ES-I3 (cell line): ENCODE results near the gene ERGIC1.

Experiments used
- H3K36me3 ChIP-seq: 2 replicates; pipeline ENCODE4 v1.6.1; 2013; ENCODE audit warnings: mild to moderate bottlenecking, low read length, control low read depth, moderate library complexity; ENCODE audit not compliant: insufficient read depth
- H3K4me1 ChIP-seq: 2 replicates; pipeline ENCODE4 v1.6.1; 2013; ENCODE audit warnings: mild to moderate bottlenecking, control low read depth, low read length; ENCODE audit not compliant: insufficient read depth
- H3K9ac ChIP-seq: 2 replicates; pipeline ENCODE4 v1.6.1; 2013; ENCODE audit warnings: low read depth, mild to moderate bottlenecking, low read length, moderate library complexity
- H3K9me3 ChIP-seq: 2 replicates; pipeline ENCODE4 v1.6.1; 2013; ENCODE audit warnings: mild to moderate bottlenecking, low read length, moderate library complexity; ENCODE audit not compliant: control insufficient read depth, insufficient read depth

Gene ERGIC1

GRCh38 chr5:172972552-172972951 lies 138.5 kb downstream of the ERGIC1 start:
- Histone ChIP-seq H3K4me1 (no peaks in the 10 kb centered on the region), H3K36me3 (peaks cover 3% of the 10 kb centered on the region; the same call in 1 of the 2 replicates), H3K9ac (no peak overlapping the region)

GRCh38 chr5:172973127-172973916 lies 139.3 kb downstream of the ERGIC1 start:
- Histone ChIP-seq H3K4me1 (no peaks in the 10 kb centered on the region), H3K36me3 (peaks cover 3% of the 10 kb centered on the region; the same call in 1 of the 2 replicates), H3K9ac (no peak overlapping the region), H3K9me3 (no peaks in the 10 kb centered on the region)

More at GRCh38 chr5:172972552-172972951, 138.5 kb downstream of the ERGIC1 start:
- no peaks in the 10 kb centered on the region for H3K9me3 ChIP-seq

GRCh38 chr5:172973931-172974330 lies 139.9 kb downstream of the ERGIC1 start:
- Histone ChIP-seq H3K36me3 (peaks cover 3% of the 10 kb centered on the region; the same call in 1 of the 2 replicates), H3K9ac (no peak overlapping the region), H3K9me3 (no peaks in the 10 kb centered on the region), H3K4me1 (no peaks in the 10 kb centered on the region)

GRCh38 chr5:172975289-172975688 lies 141.2 kb downstream of the ERGIC1 start:
- Histone ChIP-seq H3K4me1 (no peaks in the 10 kb centered on the region), H3K9ac (no peak overlapping the region), H3K9me3 (no peaks in the 10 kb centered on the region), H3K36me3 (no peaks in the 10 kb centered on the region)

- no peak overlapping the region for H3K9ac ChIP-seq
- H3K36me3 ChIP-seq: no peaks in the 10 kb centered on the region
- H3K9me3 ChIP-seq: no peaks in the 10 kb centered on the region
- no peaks in the 10 kb centered on the region for H3K4me1 ChIP-seq
These were observed 145.7 kb downstream of the ERGIC1 start for GRCh38 chr5:172979778-172980177.

GRCh38 chr5:172981931-172982330 lies 147.9 kb downstream of the ERGIC1 start:
- peaks cover 2% of the 10 kb centered on the region; the same call in 1 of the 2 replicates for H3K36me3 ChIP-seq
- no peak overlapping the region for H3K9ac ChIP-seq
- no peaks in the 10 kb centered on the region for H3K4me1 ChIP-seq
- H3K9me3 ChIP-seq: no peaks in the 10 kb centered on the region

- no peaks in the 10 kb centered on the region for H3K4me1 ChIP-seq
- H3K9ac ChIP-seq: peak within 1 kb of the TSS; percentile 68
- H3K9me3 ChIP-seq: no peaks in the 10 kb centered on the region
- peaks cover 2% of the 10 kb centered on the region for H3K36me3 ChIP-seq
These were observed 149.6 kb downstream of the ERGIC1 start, which contains the start of gene ATP6V0E1 for GRCh38 chr5:172983542-172984243. TSS of gene ATP6V0E1 (plus strand) at chr5:172983771. CDS start at chr5:172983861, 90 bp downstream.

- peak overlapping the region; percentile 68 for H3K9ac ChIP-seq
- H3K4me1 ChIP-seq: no peaks in the 10 kb centered on the region
- H3K9me3 ChIP-seq: no peaks in the 10 kb centered on the region
- H3K36me3 ChIP-seq: peaks cover 2% of the 10 kb centered on the region
These were observed 150.3 kb downstream of the ERGIC1 start for GRCh38 chr5:172984244-172984953.

GRCh38 chr5:172985596-172985995 lies 151.5 kb downstream of the ERGIC1 start:
- Histone ChIP-seq H3K4me1 (no peaks in the 10 kb centered on the region), H3K9ac (no peak overlapping the region), H3K9me3 (no peaks in the 10 kb centered on the region), H3K36me3 (peaks cover 2% of the 10 kb centered on the region)

GRCh38 chr5:172988276-172988675 lies 154.2 kb downstream of the ERGIC1 start:
- Histone ChIP-seq H3K9me3 (no peaks in the 10 kb centered on the region), H3K4me1 (no peaks in the 10 kb centered on the region), H3K9ac (no peak overlapping the region), H3K36me3 (peaks cover 2% of the 10 kb centered on the region)

GRCh38 chr5:172990776-172991175 lies 156.7 kb downstream of the ERGIC1 start:
- H3K9me3 ChIP-seq: no peaks in the 10 kb centered on the region
- H3K9ac ChIP-seq: no peak overlapping the region
- H3K4me1 ChIP-seq: no peaks in the 10 kb centered on the region
- peaks cover 6% of the 10 kb centered on the region for H3K36me3 ChIP-seq

- Histone ChIP-seq H3K4me1 (no peaks in the 10 kb centered on the region), H3K36me3 (peaks cover 5% of the 10 kb centered on the region), H3K9ac (no peak overlapping the region), H3K9me3 (no peaks in the 10 kb centered on the region)
These were observed 160.4 kb downstream of the ERGIC1 start for GRCh38 chr5:172994405-172994804.

- H3K36me3 ChIP-seq: peaks cover 5% of the 10 kb centered on the region
- no peak overlapping the region for H3K9ac ChIP-seq
- H3K4me1 ChIP-seq: peaks cover 13% of the 10 kb centered on the region
These were observed 165.4 kb downstream of the ERGIC1 start for GRCh38 chr5:172999372-172999973.

GRCh38 chr5:172999974-173000373 lies 165.9 kb downstream of the ERGIC1 start:
- Histone ChIP-seq H3K36me3 (peaks cover 5% of the 10 kb centered on the region), H3K9me3 (no peaks in the 10 kb centered on the region), H3K4me1 (peaks cover 13% of the 10 kb centered on the region), H3K9ac (no peak overlapping the region)

More at GRCh38 chr5:172999372-172999973, 165.4 kb downstream of the ERGIC1 start:
- H3K9me3 ChIP-seq: no peaks in the 10 kb centered on the region
